Cerebellar nuclear complex (tissue), 1 donor: ENCODE results near the gene RNF123.
"Not testable (repeated sequence)": the region's sequence is repeated elsewhere in the genome, so short reads cannot be mapped to it uniquely, and the experiment has no call there.

Experiments used
- DNase-seq, 2 experiments: peaks; one replicate each; lab custom pipeline; 2025; lab: John Stamatoyannopoulos, UW

The RNF123 gene

DNA sequence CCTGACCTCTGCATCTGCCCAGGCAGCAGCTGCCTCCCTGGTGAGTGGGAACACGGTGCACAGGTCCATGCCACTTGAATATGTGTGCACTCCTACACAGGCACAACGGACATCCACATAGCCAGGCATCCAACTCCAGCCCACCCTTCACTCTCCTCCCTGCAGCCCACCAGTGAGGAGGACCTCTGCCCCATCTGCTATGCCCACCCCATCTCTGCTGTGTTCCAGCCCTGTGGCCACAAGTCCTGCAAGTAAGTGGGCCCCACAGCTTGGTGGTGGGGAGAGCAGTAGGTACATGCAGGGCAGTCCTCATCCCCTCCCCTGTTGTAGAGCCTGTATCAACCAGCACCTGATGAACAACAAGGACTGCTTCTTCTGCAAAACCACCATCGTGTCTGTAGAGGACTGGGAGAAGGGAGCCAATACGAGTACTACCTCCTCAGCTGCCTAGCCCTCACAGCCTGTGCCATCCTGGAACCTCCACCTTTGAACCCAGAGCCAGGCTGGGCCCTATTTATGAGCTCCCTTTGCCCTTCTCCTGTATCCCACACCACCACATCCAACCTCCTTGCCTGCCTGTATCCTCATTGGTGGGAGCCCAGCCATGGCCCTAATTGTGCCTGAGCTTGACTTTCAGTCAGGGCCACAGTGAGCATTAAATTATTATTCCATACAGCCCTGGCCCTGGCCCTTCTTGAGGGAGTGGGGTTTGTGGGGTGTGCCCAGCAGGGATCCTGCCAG is 31.7 kb downstream of the RNF123 start:
- no peak for DNase-seq

DNA sequence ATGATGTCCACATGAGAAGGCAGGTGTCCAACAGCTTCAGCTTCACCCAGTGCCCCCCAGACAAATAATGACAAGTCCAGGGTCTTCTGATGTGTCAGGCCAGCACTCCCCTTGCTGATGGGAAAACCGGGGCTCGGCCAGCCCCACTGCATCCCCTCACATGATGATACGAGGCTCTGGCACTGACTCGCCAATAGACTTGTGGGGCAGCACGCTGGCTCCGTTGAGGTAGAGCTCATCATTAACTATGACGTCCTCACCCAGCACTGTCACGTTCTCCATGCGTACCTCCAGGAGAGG is 32.2 kb downstream of the RNF123 start:
- no peak for DNase-seq

DNA sequence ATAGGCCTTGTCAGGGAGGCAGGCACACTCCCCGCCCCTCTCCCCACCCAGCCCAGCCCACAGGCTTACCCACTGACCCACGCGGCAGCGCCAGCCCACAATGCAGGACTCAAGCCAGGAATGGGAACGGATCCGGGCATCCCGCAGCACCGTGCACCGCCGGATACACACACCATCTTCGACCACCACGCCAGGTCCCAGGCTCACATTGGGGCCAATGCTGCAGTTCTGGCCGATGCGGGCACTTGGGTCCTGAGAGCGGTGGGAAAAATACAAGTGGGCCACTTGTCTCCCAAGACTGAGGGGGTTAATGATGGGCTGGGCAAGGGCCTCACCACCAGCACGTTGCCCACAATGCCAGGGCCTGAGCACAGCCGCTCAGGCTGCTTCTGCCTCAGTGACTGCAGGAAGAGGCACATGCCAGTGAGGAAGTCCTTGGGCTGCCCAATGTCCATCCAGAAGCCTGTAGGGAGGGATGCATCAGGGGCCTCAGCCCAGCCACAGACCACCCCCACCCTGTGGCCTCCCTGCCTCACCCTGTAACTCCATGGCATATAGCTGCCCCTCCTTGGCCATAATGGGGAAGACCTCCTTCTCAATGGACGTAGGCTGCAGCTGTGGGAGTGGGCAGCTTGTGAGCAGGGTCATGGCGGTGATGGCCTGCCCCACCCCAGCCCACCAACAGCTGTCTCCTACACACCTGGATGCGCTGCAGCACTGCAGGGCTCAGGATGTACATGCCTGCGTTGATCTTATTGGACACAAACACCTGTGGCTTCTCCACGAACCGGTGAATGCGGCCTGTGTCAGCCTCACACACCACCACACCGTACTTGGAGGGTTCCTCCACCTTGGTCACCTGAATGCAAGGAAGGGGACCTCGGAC is 32.8 kb downstream of the RNF123 start:
- no peak for DNase-seq

DNA sequence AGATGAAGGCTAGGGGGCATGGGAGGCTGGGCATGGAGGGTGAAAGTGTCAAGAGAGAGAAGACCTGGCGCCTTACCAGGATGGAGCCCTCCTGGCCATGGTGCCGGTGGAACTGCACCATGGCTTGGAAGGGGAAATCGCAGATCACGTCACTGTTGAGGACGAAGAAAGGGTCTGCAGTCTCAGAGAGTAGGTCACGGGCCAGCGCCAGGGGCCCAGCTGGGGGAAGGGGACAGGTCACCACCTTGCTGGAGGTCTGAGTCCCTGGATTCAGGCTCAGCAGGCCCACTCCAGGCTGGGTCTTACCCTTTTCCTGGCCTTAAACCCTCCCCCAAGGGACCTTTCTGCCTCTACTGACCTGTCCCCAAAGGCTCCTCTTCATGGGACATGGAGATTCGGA is 33.5 kb downstream of the RNF123 start:
- DNase-seq: no peak

DNA sequence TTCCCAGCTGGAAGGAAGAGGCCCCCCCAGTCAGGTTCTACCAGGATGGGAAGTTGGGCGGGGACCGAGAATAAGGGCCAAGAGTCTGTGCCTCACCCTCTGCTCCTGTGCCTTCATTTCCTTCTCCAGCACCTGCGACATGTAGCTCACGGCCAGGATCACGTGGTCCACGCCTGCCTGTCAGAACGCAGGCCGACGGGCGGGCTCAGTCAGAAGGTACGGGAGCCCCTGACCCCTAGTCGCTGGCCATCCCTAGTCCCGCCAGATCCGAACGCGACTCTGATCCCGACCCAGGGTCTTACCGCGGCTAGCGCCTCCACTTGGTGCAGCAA is 33.9 kb downstream of the RNF123 start:
- no peak for DNase-seq

DNA sequence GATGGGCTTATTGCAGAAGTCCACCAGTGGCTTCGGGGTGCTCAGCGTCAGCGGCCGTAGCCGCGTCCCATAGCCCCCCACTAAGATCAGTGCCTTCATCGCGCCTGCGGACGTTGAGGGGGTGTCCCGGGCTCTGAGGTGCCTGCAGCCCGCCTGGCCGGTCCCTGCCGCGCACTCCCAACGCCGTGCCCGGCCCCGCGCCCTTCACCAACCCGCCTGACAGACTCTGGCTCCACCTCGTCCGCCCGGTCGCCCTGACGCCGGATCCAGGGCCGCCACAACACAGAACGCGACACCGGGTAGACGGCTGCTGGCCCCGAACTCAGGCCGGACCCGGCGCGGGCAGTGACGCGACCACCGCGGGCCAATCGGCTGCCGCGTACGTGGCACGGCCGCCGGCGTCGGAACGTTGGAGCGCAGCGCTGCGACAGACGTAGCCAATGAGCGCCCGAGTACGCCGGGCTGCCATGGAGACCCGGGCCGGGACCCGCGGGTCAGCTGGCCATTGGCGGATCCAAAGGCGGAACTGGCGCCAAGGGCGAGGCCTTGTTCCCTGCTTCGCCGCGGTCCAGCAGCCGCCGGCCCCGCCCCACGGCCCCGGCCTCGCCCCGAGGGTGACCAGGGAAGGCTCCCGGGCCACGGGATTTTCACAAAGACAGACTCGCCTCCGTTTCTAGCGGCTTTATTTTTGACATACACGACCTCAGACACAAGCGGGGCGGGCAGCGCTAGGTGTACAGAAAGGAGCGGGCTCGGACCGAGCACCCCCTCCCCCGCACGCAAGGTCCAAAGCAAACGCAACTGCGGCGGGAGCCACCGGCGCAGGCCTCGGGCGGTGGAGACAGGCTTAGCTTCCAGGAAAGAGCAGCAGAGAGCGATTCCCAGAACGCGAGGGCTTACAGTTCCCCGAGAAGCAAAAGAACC is 34.5 kb downstream of the RNF123 start, which contains the start of gene GMPPB:
Gene GMPPB, minus strand, starts transcription at position 324 of the 924 bp plus-strand sequence. Its CDS starts 225 bp downstream, at position 99.
- DNase-seq: peak; percentile 14 to 82

DNA sequence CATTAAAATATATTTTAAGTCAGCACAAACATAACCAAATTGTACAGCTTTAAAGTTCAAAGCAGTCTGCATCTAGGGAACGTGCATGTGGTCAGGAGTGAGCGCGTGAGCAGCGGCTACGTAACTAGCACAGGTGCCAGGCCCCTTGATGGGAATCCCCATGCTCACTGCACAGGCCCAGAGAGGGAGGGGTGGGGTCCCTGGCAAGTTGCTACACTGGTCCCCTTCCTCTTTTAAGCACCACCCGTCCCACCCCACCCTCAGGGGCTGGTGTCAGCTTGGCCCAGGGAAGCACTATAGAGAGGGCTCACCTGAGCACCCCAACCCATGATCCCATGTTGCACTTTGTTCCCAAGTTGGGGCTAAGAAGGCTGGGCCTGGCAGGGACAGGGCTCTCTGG is 35.2 kb downstream of the RNF123 start:
- DNase-seq: no peak

DNA sequence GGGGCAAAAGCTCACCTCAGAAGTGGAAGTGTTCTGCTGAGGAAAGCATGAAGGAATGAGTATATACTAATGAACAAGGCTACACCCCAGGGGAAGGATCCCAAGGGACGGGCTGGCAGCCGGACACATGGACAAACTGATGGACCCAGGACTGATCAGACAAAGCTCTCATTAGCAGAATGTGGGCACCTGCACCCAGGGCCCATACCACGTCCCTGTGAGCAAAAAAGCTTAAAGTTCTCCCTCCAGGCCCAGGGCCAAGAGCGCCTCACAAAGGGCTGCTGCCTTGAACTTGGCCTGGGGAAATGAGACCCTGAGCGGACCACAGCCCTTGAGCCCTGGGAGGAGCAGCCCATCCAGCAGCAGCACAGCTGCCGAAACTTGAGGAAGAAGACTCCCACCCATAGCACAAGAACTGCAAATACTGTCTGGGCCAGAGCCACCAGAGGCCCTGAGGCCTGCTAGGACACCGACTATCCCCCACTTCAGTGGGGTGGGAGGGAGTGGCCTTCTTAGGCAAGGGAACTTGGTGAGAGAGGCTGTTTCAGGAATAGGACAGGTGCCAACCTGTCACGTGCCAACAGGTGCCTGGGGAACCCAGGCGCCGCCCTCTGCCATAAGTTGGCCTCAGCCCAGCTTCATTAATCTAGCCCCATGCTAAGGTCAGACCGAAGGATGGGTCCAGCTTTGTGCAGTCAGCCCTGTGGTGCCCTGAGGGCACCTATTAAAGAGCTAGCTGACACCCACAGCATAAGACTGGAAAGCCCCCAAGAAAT is 36.7 kb downstream of the RNF123 start:
- DNase-seq: no peak

DNA sequence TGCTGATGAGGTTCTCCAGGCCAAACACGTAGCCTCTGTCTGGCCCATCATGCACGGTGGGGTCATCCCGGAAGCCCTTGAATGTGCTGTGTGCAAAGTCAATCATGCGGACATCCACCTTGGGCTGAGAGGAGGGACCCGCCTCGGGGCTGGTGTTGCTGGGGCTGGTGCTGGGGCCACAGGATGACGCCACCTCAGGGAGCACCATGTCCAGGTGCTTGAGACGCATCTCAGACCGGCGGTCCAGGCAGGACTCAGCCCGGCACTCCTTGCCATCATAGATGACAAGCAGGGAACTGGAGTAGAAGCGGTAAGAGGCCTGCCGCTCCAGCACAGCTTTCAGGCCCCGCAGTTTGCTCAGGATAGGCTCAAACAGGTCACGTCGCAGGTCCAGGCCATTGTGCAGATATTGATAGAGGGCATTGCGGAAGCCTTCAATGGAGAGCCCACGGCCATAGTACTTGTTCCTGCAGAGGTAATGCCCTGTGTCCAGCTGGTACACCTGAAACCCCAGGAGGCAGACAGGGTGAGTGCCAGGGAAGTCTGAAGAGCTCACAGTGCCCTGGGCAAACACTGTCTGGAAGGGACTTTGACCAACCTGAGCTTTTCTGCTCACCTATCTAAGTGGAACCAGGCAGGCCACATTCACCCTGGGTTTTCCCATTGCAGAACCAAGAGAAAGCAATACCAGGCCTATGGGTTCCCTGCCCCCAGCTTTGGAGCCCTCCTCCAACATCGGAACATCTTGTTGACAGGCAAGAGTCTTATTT is 38.0 kb downstream of the RNF123 start:
- no peak for DNase-seq

DNA sequence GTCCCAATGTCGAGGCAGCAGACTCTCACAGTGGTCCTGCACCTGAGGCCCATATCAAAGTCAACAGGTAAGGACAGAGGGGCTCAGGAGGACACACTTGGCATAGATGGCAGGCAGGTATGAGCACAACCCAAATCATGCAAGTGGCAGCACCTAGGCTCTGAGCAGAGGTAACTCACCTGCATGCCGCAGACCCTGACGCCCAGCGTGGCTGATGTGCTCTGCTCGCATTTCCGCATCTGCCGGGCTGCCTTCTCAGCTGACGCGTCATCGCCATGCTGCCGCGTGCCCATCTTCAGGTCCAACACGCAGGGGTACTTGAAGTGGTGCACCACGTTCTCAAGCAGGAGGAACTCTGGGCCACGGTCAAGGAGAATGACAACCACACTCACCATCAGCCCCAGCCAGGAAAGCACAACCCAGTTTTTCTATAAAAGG is 38.6 kb downstream of the RNF123 start:
- no peak for DNase-seq

DNA sequence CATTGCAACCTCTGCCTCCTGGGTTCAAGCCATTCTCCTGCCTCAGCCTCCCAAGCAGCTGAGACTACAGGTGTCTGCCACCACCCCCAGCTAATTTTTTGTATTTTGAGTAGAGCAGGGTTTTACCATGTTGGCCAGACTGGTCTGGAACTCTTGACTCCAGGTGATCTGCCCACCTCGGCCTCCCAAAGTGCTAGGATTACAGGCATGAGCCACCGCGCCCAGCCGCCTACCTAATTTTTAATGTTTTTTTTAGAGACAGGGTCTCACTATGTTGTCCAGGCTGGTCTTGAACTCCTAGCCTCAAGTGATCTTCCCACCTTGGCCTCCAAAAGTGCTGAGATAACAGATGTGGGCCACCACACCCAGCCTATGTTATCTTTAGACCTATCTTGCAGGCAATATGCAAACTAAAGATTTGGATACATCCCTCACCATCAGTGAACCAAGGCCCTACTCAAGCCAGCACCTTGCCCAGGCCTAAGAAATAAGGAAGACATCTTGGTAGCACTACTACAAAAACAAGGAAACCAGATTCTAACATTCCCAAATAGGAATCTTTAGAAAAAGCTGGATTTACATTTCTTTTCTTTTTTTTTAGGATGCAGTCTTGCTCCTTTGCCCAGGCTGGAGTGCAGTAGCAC is 40.7 kb downstream of the RNF123 start:
- no peak for DNase-seq

DNA sequence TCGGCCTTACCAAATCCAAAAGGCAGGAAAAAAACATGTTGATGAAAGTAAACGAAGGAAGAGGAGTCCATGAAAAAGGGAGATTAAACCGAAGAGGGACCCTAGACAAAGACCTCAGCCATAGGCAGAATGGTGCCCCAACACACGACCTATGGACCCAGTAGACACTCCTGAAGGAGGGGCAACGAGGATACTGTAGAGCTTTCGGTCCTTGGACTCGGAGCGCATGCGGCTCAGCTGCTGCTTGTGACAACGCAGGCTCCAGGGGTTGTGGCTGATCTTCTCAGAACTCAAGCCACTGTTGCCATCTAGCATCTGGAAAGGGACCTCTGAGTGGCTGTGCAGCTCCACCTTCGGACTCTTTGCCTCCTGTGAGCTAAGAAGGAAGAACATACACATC is 43.2 kb downstream of the RNF123 start:
- no peak for DNase-seq

DNA sequence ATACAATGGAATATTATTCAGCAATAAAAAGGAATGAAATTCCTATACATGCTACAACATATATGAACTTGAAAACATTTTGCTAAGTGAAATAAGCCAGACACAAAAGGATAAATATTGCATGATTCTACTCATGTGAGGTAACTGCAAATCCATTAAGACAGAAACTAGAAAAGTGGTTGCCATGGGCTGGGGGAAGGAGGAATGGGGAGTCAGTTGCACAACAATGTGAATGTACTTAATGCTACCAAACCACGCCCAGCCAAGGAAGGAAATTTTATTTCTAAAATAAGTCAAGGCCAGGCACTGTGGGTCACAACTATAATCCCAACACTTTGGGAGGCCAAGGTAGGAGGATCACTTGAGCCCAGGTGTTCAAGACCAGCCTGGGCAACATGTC is 44.2 kb downstream of the RNF123 start:
- no peak for DNase-seq

DNA sequence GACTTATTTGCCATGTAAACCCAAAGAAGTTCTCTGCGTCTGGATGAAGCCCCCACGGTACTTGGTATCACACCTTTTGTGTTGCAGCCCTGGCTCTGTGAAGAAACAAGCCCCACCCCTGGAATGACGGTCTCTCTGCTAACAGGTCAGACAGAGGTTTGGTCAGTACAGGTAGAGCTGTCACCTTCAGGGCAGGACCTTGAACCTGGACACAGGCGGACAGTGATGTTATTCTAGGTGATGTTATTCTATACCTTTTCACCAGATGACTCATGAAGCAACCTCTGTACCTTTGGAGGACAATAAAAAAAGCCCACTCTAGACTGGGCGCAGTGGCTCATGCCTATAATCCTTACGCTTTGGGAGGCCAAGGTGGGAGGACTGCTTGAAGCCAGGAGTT is 45.4 kb downstream of the RNF123 start:
- DNase-seq: no peak

DNA sequence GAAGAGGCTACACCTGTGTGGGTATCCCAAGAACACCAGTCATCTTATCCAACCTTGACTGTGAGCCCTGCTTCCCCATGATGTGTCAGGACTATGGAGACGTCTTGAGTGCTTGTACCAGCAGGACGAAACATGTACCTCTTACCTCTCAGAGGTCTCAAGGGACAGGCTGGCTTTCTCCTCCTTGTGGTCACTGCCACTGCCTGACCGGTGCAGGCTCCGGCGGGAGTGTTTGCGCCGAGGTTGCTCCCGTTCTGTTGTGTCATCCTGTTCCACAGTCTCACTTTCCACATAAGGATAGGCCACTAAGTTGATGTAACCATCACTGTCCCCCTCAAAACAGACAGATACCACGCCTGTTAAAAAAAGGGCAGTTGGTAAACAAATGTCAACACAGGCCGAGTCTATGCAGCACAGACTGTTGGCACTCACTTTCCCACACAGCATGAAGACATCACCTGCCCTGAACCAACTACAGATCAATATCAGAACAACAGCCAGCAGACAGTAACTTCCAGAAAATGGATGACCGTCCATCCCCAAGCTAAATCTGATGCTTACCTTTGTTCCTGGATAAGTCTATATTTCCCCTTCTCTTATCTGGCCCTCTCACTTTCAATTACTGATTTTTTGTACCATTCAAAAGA is 48.8 kb downstream of the RNF123 start:
- DNase-seq: no peak

DNA sequence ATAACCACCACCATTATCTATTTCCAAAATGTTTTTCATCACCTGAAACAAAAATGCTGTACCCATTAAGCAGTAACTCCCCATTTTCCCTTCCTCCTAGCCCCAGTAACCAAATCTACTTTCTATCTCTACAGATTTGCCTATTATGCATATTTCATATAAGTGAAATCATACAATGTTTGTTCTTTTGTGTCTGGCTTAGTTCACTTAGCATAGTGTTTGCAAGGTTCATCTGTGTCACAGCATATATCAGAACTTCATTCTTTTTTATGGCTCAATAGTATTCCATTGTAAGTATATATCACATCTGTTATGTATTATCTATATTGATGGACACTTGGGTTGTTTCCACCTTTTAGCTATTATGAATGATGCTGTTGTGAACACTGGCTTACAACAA is 51.1 kb downstream of the RNF123 start:
- DNase-seq: no peak

DNA sequence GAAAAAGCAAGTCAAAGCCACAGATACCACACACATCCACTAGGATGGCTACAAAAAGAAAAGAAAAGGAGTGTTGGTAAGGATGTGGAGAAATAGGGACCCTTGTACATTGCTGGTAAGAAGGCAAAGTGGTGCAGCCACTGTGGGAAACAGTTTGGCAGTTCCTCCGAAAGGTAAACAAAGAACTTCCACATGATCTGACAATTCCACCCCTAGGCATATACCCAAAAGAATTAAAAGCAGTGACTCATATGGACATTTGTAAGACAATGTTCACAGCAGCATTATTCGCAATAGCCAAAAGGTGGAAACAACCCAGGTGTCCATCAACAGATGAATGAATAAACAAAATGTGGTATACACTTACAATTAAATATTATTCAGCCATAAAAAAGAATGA is 56.6 kb downstream of the RNF123 start:
- DNase-seq: no peak

DNA sequence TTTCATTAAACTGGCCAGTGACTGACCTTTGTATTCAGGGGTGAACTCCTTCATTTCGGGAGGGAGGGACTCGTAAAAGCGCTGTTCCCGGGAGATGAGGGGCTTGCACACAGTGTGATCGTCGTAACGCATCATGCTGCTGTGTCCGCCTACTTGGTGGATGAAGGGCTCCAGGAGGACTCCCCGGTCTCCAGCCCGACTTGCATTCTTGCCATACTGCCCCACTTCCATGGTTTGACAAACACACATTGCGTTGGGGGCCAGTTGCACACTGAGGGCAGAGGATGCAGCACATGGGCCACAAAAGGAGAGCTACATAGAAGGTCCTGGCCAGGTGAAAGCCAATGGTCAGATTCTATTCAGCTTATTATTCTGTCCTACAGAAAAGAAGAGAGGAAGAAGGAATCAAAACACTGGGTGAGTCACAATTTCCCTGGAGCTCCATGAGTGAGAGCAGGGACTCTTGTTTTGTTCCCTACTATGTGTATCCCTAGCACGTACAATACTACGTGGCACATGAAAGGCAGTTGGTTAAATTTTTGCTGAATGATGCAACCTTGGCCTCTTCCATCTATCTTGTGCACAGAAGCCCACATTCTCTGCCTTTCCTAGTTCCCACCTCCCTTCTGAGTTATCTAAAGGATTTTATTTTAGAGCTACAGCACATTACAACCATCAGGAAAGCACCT is 58.6 kb downstream of the RNF123 start:
- DNase-seq: no peak

DNA sequence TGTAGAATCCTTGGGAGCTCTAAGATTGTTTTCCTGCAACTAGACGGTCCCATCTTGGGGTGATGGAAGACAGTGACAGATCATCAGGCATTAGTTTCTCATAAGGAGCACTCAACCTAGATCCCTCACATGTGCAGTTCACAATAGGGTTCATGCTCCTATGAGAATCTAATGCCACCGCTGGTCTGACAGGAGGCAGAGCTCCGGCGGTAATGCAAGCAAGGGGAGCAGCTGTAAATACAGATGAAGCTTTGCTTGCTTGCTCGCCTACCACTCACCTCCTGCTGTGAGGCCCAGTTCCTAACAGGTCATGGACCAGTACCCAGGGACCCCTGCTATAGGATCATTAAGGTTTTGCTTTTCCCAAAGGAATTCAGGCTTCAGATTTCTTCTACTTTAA is 59.5 kb downstream of the RNF123 start:
- DNase-seq: not testable (repeated sequence)
